ENCODE data around the gene TDRD7.

DNA sequence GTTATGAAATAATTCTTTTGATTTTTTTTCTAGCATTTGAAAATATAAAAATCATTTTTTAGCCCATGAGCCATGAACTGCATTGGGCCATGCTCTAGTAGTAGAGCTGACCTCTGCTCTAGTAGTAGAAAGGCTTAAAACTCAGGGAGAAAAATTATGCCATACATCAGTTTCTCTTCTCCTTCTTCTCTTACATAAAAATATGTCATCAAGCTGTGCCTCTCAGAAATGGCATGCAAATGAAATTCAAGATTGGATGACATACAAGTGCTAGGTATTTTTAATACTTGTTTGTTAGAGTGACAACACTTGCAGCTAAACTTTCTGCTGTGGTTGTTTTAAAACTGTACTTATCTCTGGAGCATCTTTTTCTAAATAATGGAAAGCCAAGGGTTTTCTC, 47.4 kb downstream of the TDRD7 start:
- TF ChIP-seq EP300 (IDR thresholded peaks at IDR 0.05) (no peak), POLR2A (IDR thresholded peaks at IDR 0.05) (no peak)
- TF ChIP-seq, protein P1, sequence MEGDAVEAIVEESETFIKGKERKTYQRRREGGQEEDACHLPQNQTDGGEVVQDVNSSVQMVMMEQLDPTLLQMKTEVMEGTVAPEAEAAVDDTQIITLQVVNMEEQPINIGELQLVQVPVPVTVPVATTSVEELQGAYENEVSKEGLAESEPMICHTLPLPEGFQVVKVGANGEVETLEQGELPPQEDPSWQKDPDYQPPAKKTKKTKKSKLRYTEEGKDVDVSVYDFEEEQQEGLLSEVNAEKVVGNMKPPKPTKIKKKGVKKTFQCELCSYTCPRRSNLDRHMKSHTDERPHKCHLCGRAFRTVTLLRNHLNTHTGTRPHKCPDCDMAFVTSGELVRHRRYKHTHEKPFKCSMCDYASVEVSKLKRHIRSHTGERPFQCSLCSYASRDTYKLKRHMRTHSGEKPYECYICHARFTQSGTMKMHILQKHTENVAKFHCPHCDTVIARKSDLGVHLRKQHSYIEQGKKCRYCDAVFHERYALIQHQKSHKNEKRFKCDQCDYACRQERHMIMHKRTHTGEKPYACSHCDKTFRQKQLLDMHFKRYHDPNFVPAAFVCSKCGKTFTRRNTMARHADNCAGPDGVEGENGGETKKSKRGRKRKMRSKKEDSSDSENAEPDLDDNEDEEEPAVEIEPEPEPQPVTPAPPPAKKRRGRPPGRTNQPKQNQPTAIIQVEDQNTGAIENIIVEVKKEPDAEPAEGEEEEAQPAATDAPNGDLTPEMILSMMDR (IDR thresholded peaks at IDR 0.05) = no peak
